A673 (cell line): Measurements from ENCODE around the gene FABP3. TPM values are rescaled to one million over a fixed set of nuclear protein-coding genes. Genes with fewer than 3 reads are reported as not detected.

Experiments used
- BruUV-seq: library from RNA; stranded (reverse); fragments of 400-500 nt; replicated peaks from 2 replicates; lab custom pipeline; 2021; lab: Mats Ljungman, UMichigan
- CTCF ChIA-PET: fragments of 300-600 bp; sonication (Branson Sonifier 250); formaldehyde crosslinking; loops from one replicate; lab custom pipeline; 2022; ENCODE audit warnings: antibody characterized with exemption; lab: Charles Lee
- POLR2A ChIA-PET: fragments of 300-600 bp; sonication (Branson Sonifier 250); formaldehyde crosslinking; loops from one replicate; lab custom pipeline; 2022; ENCODE audit warnings: antibody characterized with exemption; ENCODE audit not compliant: low non-redundant PET; lab: Charles Lee
- DNase-seq: peaks from one replicate; pipeline ENCODE4 v3.0.0-alpha.2; 2015; ENCODE audit warnings: low spot score
- H3K27ac ChIP-seq: fragments of 200-600 bp; sonication (generic); 2 replicates; pipeline ENCODE4 v1.5.1; 2016; ENCODE audit warnings: mixed run types, low read depth, mild to moderate bottlenecking, mixed read lengths, antibody characterized with exemption, low read length; ENCODE audit not compliant: poor library complexity, severe bottlenecking
- H3K27me3 ChIP-seq: fragments of 200-600 bp; sonication (generic); replicated peaks from 2 replicates; pipeline ENCODE4 v1.6.1; 2017; ENCODE audit warnings: mixed run types, low read depth, mild to moderate bottlenecking, mixed read lengths, antibody characterized with exemption, low read length; ENCODE audit not compliant: insufficient read depth, poor library complexity
- H3K36me3 ChIP-seq: fragments of 200-600 bp; sonication (generic); 2 replicates; pipeline ENCODE4 v1.6.1; 2016; ENCODE audit warnings: mixed run types, mild to moderate bottlenecking, mixed read lengths, antibody characterized with exemption, low read length; ENCODE audit not compliant: insufficient read depth, poor library complexity, severe bottlenecking
- H3K4me1 ChIP-seq: fragments of 200-600 bp; sonication (generic); 2 replicates; pipeline ENCODE4 v1.6.1; 2017; ENCODE audit warnings: mixed run types, mild to moderate bottlenecking, mixed read lengths, antibody characterized with exemption, low read length; ENCODE audit not compliant: insufficient read depth, poor library complexity, severe bottlenecking
- H3K4me3 ChIP-seq: fragments of 200-600 bp; sonication (generic); 2 replicates; pipeline ENCODE4 v1.5.1; 2016; ENCODE audit warnings: low read depth, mixed run types, mild to moderate bottlenecking, mixed read lengths, low read length; ENCODE audit not compliant: poor library complexity, severe bottlenecking
- H3K9me3 ChIP-seq: fragments of 200-600 bp; sonication (generic); 2 replicates; pipeline ENCODE4 v1.6.1; 2016; ENCODE audit warnings: mixed run types, low read depth, mild to moderate bottlenecking, mixed read lengths, antibody characterized with exemption, low read length; ENCODE audit not compliant: poor library complexity, severe bottlenecking
- CTCF ChIP-seq: fragments of 300-800, 200-600 bp; sonication (generic); conservative IDR thresholded peaks from 2 replicates; pipeline ENCODE4 v1.5.1; 2017; ENCODE audit warnings: low read depth, mild to moderate bottlenecking, antibody characterized with exemption, low read length, moderate library complexity, mixed read lengths
- EZH2 ChIP-seq: fragments of 200-600 bp; sonication (generic); IDR thresholded peaks from 2 replicates; pipeline ENCODE4 v1.6.1; 2017; ENCODE audit warnings: borderline replicate concordance, low read depth, mild to moderate bottlenecking, mixed read lengths, antibody characterized with exemption, low read length; ENCODE audit not compliant: poor library complexity, severe bottlenecking
- intact Hi-C: fragments of 100-400 bp; cut with micrococcal nuclease; formaldehyde crosslinking; loops from one replicate; pipeline ENCODE4 v1.10.0; 2022; ENCODE audit not compliant: unreplicated experiment
- total RNA-seq: library from RNA; stranded (reverse); gene quantifications from 2 replicates; pipeline ENCODE4 v1.2.3, GENCODE V29; 2021

Gene FABP3
- total RNA-seq, 1 experiment from 2014 or later = not detected

- intact Hi-C loops = no loop called here
- no peaks in the 10 kb centered on the region for H3K36me3 ChIP-seq
- H3K9me3 ChIP-seq = no peaks in the 10 kb centered on the region
- DNase-seq = no peak
- H3K4me1 ChIP-seq = no peaks in the 10 kb centered on the region
- ChIA-PET CTCF (no interaction called here), POLR2A (no interaction called here)
- no peak overlapping the region for H3K27ac ChIP-seq
- no TSS peak for BruUV-seq
- no peak overlapping the region for H3K4me3 ChIP-seq
- no peaks in the 10 kb centered on the region for H3K27me3 ChIP-seq
- TF ChIP-seq EZH2 (no peak), CTCF (no peak)
Observed at GRCh38 chr1:31380181-31380580, 7.3 kb upstream of the FABP3 start.

GRCh38 chr1:31378001-31378400, 5.1 kb upstream of the FABP3 start:
- BruUV-seq = no TSS peak
- H3K27ac ChIP-seq = no peak overlapping the region
- H3K4me1 ChIP-seq = peaks cover 9% of the 10 kb centered on the region
- POLR2A ChIA-PET = no interaction called here
- no peaks in the 10 kb centered on the region for H3K27me3 ChIP-seq
- intact Hi-C loops = no loop called here
- no peaks in the 10 kb centered on the region for H3K36me3 ChIP-seq
- no peak for DNase-seq
- H3K9me3 ChIP-seq = no peaks in the 10 kb centered on the region
- H3K4me3 ChIP-seq = no peak overlapping the region
- TF ChIP-seq CTCF (no peak), EZH2 (no peak)
- CTCF ChIA-PET = no interaction called here

GRCh38 chr1:31377364-31377863, 4.5 kb upstream of the FABP3 start:
- Histone ChIP-seq H3K4me3 (no peak overlapping the region), H3K4me1 (peaks cover 11% of the 10 kb centered on the region), H3K36me3 (no peaks in the 10 kb centered on the region), H3K9me3 (no peaks in the 10 kb centered on the region), H3K27me3 (no peaks in the 10 kb centered on the region), H3K27ac (no peak overlapping the region)
- TF ChIP-seq CTCF (no peak), EZH2 (no peak)
- POLR2A ChIA-PET = no interaction called here
- no TSS peak for BruUV-seq
- CTCF ChIA-PET = no interaction called here
- no peak for DNase-seq
- intact Hi-C loops = no loop called here
